NCI-H1092 treated with DMSO at 0.1 percent for 48 hours (cell line): ENCODE results near the gene ACD.

Source experiments
- DNase-seq: peaks from one replicate; lab custom pipeline; 2025; lab: John Stamatoyannopoulos, UW

The ACD gene

GRCh38 chr16:67675999-67676398 is 15.9 kb upstream of the ACD start:
- no peak for DNase-seq

GRCh38 chr16:67675579-67675935 is 15.5 kb upstream of the ACD start:
- no peak for DNase-seq

- no peak for DNase-seq
Observed at GRCh38 chr16:67674851-67675578, 15.0 kb upstream of the ACD start.

GRCh38 chr16:67673712-67674580 is 13.9 kb upstream of the ACD start:
- DNase-seq = peak; percentile 37

- peak; percentile 47 for DNase-seq
Observed at GRCh38 chr16:67672739-67673662, 12.9 kb upstream of the ACD start.

- DNase-seq = no peak
Observed at GRCh38 chr16:67672306-67672705, 12.2 kb upstream of the ACD start.

- no peak for DNase-seq
Observed at GRCh38 chr16:67669499-67670101, 9.5 kb upstream of the ACD start.

- no peak for DNase-seq
Observed at GRCh38 chr16:67668495-67669157, 8.6 kb upstream of the ACD start.

GRCh38 chr16:67667817-67668494 is 7.9 kb upstream of the ACD start:
- DNase-seq = peak; percentile 92

- no peak for DNase-seq
Observed at GRCh38 chr16:67667453-67667816, 7.4 kb upstream of the ACD start.

- peak; percentile 75 for DNase-seq
Observed at GRCh38 chr16:67666559-67667452, 6.7 kb upstream of the ACD start, which contains the start of the genes C16orf86 and ENKD1. TSS of gene C16orf86 (plus strand) at chr16:67666814. CDS start at chr16:67666971, 157 bp downstream. TSS of gene ENKD1 (minus strand) at chr16:67666750. CDS start at chr16:67666442, 308 bp downstream.

GRCh38 chr16:67666032-67666551 is 6.0 kb upstream of the ACD start:
- no peak for DNase-seq

- no peak for DNase-seq
Observed at GRCh38 chr16:67665598-67665997, 5.5 kb upstream of the ACD start.

- DNase-seq = no peak
Observed at GRCh38 chr16:67664871-67665270, 4.8 kb upstream of the ACD start.

GRCh38 chr16:67664258-67664657 is 4.2 kb upstream of the ACD start:
- DNase-seq = no peak

GRCh38 chr16:67663877-67664222 is 3.8 kb upstream of the ACD start:
- no peak for DNase-seq

- no peak for DNase-seq
Observed at GRCh38 chr16:67663151-67663876, 3.3 kb upstream of the ACD start.

GRCh38 chr16:67662653-67663010 is 2.6 kb upstream of the ACD start:
- DNase-seq = no peak
